NT2/D1 (cell line): ENCODE measurements around the gene MRPL34.

Experiments used
- DNase-seq: peaks from one replicate; pipeline ENCODE4 v3.0.0-alpha.2; 2011; ENCODE audit warnings: low read depth, low spot score
- H3K27me3 ChIP-seq: 2 replicates; pipeline ENCODE4 v1.6.0; 2011; ENCODE audit warnings: mild to moderate bottlenecking; ENCODE audit not compliant: insufficient read length, insufficient read depth
- H3K36me3 ChIP-seq: 2 replicates; pipeline ENCODE4 v1.6.1; 2011; ENCODE audit warnings: mild to moderate bottlenecking, low read length, mixed read lengths; ENCODE audit not compliant: insufficient read depth, insufficient read length
- H3K4me1 ChIP-seq: 2 replicates; pipeline ENCODE4 v1.5.1; 2011; ENCODE audit not compliant: insufficient read depth, insufficient read length
- H3K4me3 ChIP-seq: 2 replicates; pipeline ENCODE4 v1.5.1; 2011; ENCODE audit warnings: low read depth; ENCODE audit not compliant: insufficient read length
- H3K9ac ChIP-seq: 2 replicates; pipeline ENCODE4 v1.6.0; 2011; ENCODE audit warnings: low read depth; ENCODE audit not compliant: insufficient read length
- H3K9me3 ChIP-seq: 2 replicates; pipeline ENCODE4 v1.5.1; 2011; ENCODE audit warnings: mild to moderate bottlenecking, low read length; ENCODE audit not compliant: insufficient read depth
- SUZ12 ChIP-seq: IDR thresholded peaks from 2 replicates; pipeline ENCODE4 v1.6.1; 2011; ENCODE audit not compliant: insufficient read length, insufficient read depth; ENCODE audit errors: extremely low read depth
- YY1 ChIP-seq: IDR thresholded peaks from 2 replicates; pipeline ENCODE4 v1.6.1; 2011; ENCODE audit not compliant: insufficient read length, insufficient read depth
- ZNF274 ChIP-seq: IDR thresholded peaks from 2 replicates; pipeline ENCODE4 v1.6.1; 2011; ENCODE audit warnings: mild to moderate bottlenecking, low read depth, low read length

The MRPL34 gene

DNA sequence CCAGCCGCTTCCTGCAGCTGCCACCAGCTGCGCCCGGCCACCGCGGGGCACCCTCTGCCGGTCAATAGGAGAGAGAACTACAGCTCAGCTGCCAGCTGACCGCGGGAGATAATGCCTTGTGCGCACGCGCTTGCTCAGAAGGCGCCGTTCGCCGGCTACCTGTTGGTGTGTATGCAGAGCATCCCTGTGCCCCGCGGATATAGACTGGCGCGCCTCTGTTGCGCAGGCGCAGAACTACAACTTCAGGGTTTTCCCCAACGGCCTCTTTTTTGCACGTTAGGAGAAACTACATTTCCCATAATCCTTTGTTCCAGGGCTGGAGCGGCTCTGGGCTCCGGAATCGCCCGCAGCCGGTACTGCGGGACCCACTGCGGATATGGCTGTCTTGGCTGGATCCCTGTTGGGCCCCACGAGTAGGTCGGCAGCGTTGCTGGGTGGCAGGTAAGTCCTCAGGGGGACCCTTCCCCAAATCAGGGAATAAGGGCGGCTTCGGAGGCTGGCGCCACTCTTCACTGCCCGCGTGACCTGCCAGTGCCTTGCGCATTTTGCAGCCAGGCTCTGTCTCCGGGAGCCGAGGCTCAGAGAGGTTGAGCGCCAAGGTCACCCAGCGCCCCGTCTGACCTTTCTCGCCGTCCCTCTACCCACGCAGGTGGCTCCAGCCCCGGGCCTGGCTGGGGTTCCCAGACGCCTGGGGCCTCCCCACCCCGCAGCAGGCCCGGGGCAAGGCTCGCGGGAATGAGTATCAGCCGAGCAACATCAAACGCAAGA is at the start of gene MRPL34:
Gene MRPL34, plus strand, starts transcription at position 356 of the 768 bp plus-strand sequence. Its CDS starts 21 bp downstream, at position 377.
- H3K4me1 ChIP-seq = peaks cover 13% of the 10 kb centered on the region
- TF ChIP-seq ZNF274 (no peak), YY1 (no peak), SUZ12 (no peak)

DNA sequence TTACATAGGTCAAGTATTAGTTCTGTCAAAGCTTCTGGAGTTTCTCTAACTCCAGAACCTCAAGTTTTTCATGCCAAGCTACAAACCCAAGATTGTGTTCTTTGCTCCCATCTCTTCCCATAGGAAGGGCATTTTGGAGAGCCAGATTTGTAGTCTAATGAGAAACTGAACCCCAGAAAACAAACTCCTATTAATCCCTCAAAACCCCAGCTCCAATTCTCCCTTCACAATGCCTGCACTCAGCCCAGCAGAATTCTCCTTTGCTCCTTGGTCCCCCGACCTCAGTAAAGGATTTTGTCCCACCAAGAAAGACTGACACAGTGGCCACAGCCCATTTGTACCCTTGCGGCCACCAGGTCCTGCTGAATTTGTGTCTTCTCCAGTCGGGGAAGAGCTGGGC is 49.5 kb upstream of the MRPL34 start:
- TF ChIP-seq ZNF274 = no peak
- no peak for TF ChIP-seq SUZ12
- no peak for TF ChIP-seq YY1

More for the DNA sequence above, at the start of gene MRPL34:
- peak within 1 kb of the TSS; percentile 93 for H3K4me3 ChIP-seq
- H3K27me3 ChIP-seq = no peaks in the 10 kb centered on the region
- H3K36me3 ChIP-seq = peaks cover 18% of the 10 kb centered on the region
- peak; percentile 99 for DNase-seq
- no peaks in the 10 kb centered on the region for H3K9me3 ChIP-seq
- H3K9ac ChIP-seq = peak within 1 kb of the TSS; percentile 96

DNA sequence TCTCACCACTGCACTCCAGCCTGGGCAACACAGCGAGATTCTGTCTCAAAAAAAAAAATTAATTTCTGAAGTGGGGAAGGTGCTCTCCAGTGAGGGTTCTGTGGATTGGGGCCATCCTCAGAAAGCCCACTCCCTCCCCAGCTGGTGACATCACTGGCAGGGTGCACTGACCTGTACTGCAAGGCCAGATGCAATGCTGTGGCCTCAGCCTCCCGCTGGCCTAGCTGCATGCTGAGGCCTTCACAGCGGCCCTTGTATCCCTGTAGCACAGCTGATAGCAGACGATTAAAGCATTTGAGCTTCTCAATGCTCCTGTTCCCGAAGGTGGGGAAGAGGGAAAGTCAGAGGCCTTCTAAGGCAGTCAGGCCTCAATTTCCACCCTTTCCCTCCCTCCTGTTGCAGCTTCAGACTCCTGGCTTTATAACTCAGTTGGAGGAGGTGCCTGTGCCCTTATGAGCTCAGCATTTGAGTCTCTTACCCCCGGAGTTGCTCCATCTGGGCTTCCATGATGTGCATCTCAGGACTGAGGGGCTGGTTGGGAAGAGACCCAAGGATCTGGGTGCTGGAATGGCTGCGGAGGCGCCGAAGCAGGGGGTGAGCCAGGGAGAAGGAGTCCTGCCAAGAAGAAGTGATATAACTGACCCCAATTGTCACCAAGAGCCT is 46.4 kb upstream of the MRPL34 start:
- Histone ChIP-seq H3K9ac (no peak overlapping the region), H3K9me3 (peaks cover 33% of the 10 kb centered on the region; the same call in 1 of the 2 replicates), H3K4me3 (no peak overlapping the region), H3K4me1 (peaks cover 5% of the 10 kb centered on the region), H3K27me3 (peaks cover 10% of the 10 kb centered on the region), H3K36me3 (no peaks in the 10 kb centered on the region)
- TF ChIP-seq YY1 = no peak
- TF ChIP-seq SUZ12 = no peak
- no peak for TF ChIP-seq ZNF274
- no peak for DNase-seq

More for the DNA sequence above, 49.5 kb upstream of the MRPL34 start:
- Histone ChIP-seq H3K36me3 (no peaks in the 10 kb centered on the region), H3K27me3 (peaks cover 10% of the 10 kb centered on the region), H3K9me3 (peaks cover 33% of the 10 kb centered on the region; the same call in 1 of the 2 replicates), H3K4me1 (peaks cover 5% of the 10 kb centered on the region), H3K4me3 (no peak overlapping the region), H3K9ac (no peak overlapping the region)
- no peak for DNase-seq

DNA sequence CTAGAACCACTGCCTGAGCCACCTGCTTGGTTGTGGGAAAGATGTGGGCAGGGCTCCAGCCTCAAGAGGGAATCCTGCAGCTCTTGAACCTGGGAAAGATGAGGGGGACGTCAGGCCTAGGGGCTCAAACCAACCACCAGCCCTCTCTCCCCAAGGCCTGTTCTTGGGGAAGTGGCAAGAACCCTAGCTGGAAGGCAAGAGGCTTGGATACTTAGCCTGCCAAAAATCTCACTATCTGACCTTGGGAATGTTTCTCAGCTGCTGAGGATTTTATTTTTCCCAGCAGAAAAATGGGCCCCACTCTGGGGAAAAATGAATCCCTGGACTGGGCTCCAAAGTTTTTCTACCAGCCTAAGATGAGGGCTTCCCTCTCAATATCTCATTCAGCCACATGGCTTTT is 45.7 kb upstream of the MRPL34 start:
- Histone ChIP-seq H3K9me3 (peaks cover 33% of the 10 kb centered on the region; the same call in 1 of the 2 replicates), H3K9ac (no peak overlapping the region), H3K36me3 (no peaks in the 10 kb centered on the region), H3K4me1 (peaks cover under 1% of the 10 kb centered on the region), H3K4me3 (no peak overlapping the region), H3K27me3 (peaks cover 10% of the 10 kb centered on the region)
- TF ChIP-seq SUZ12 (no peak), ZNF274 (no peak), YY1 (no peak)
- no peak for DNase-seq

DNA sequence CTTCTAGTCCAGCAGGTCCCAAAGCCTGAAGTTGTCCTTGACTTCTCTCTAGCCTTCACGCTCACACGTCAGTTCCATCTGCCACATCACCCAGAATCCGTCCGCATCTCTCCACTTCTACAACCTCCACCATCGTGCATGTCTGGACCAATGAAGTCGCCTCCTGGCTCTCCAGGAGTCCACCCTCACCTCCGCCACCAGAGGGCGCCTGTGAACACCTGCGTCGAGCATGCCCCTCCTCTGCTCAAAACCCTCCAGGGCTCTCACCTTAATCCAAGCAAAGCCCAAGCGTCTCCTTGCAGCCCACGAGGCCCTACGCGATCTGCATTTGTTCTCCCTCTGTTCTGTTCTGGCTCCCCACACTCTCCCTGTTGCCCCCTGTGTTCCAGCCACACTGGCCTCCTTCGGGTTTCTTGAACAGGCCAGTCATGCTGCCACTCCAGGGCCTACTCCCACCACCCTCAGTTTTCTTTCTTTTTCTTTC is 44.8 kb upstream of the MRPL34 start:
- TF ChIP-seq SUZ12 (no peak), YY1 (no peak), ZNF274 (no peak)
- peak overlapping the region; percentile 38 for H3K9ac ChIP-seq
- H3K36me3 ChIP-seq = no peaks in the 10 kb centered on the region
- peak; percentile 90 for DNase-seq
- no peak overlapping the region for H3K4me3 ChIP-seq
- no peaks in the 10 kb centered on the region for H3K4me1 ChIP-seq
- peaks cover 8% of the 10 kb centered on the region for H3K27me3 ChIP-seq
- H3K9me3 ChIP-seq = peaks cover 33% of the 10 kb centered on the region; the same call in 1 of the 2 replicates

DNA sequence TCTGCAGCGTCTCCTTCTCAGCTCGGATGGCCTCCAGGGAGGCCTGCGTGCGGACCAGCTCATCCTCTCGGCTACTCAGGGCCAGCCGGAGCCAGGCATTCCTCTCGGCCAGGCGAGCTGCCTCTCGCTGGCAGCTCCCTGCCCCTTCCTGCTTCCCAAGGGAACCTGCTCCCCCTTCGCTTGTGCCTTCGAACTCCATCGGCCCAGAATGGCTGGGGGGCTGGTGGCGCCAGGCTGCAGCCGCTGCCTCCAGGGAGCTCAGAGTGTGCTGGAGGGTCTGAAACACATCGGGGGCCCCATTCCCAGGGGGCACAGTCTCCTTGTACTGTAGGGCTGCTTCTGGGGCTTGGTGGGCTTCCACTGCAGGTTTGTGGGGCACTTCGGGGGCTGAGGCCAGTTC is 43.1 kb upstream of the MRPL34 start:
- no peaks in the 10 kb centered on the region for H3K4me1 ChIP-seq
- H3K9me3 ChIP-seq = peaks cover 33% of the 10 kb centered on the region; the same call in 1 of the 2 replicates
- H3K36me3 ChIP-seq = no peaks in the 10 kb centered on the region
- H3K4me3 ChIP-seq = no peak overlapping the region
- no peak for DNase-seq
- H3K27me3 ChIP-seq = no peaks in the 10 kb centered on the region
- TF ChIP-seq YY1 = no peak
- H3K9ac ChIP-seq = no peak overlapping the region
